Measurements from ENCODE around the gene EXOC6B.
A peak's percentile ranks its signal among the peaks of the same experiment; 100 is the strongest.

The EXOC6B gene

DNA sequence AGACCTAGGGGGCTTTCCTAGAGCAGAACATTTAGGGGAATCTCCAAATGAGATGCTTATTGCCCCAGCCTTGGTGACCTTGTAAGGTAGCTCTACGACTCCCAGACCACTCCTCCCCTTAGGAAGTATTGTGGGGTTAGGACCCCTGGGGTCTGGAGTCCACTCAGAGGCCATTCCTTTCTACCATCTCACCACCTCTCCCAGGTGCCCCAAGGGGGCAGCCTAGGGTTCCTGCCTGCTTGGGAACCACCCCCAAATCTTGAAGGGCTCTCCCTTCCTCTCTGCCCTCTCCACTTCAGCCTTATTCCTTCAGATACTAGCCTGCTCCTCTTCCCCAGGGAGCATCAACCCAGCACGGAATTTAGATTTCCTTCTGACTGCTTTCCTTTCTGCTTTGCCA is 17.5 kb upstream of the EXOC6B start:
- Histone ChIP-seq H3K36me3 (replicated peaks) (no peaks in the 10 kb centered on the region), H3K4me1 (no peaks in the 10 kb centered on the region), H3K4me3 (no peak overlapping the region), H3K9me3 (no peaks in the 10 kb centered on the region), H3K27me3 (ENCODE audit: low read depth) (peaks cover 3% of the 10 kb centered on the region; the same call in 1 of the 2 replicates)
- DNase-seq (ENCODE audit: low spot score in 2 of 2): no peak
- in situ Hi-C loops (cut with MboI; ENCODE audit: low sequenced_read_pairs): no loop called here

DNA sequence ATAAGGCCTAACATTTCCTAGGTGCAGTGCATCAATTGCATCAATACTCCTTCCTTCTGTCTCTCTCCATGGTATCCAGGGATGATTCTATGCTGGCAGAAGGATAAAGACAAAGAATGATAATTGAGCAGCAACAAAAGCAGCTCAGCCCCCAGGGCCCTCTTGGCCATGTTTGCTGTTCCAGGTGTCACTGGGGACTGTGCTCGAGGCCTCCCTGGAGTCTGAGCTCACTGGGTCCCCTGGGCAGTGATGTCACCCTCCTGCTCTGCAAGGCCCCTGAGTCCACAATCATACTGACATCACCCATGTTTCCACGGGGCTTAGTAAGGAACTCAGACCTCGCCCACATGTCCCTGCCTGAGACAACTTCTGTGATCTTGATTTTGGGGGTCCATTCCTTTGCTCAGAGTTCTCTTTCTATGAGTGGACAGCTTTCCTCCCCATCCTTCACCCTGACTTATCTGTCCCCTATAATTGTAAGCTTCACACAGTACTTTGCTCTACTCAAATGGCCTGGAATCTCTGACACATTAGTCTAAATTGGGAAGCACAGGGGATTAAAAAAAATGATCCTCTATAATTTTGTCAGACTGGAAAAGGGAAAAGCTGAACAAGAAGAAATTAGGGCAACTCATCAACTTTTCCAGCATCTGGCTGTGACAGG is 15.8 kb upstream of the EXOC6B start:
- no peak overlapping the region for H3K4me3 ChIP-seq
- no peaks in the 10 kb centered on the region for H3K27me3 ChIP-seq (ENCODE audit: low read depth)
- no peaks in the 10 kb centered on the region for H3K4me1 ChIP-seq
- DNase-seq (ENCODE audit: low spot score in 2 of 2): no peak
- H3K9me3 ChIP-seq: no peaks in the 10 kb centered on the region
- H3K36me3 ChIP-seq (replicated peaks): no peaks in the 10 kb centered on the region
- in situ Hi-C loops (cut with MboI; ENCODE audit: low sequenced_read_pairs): no loop called here

DNA sequence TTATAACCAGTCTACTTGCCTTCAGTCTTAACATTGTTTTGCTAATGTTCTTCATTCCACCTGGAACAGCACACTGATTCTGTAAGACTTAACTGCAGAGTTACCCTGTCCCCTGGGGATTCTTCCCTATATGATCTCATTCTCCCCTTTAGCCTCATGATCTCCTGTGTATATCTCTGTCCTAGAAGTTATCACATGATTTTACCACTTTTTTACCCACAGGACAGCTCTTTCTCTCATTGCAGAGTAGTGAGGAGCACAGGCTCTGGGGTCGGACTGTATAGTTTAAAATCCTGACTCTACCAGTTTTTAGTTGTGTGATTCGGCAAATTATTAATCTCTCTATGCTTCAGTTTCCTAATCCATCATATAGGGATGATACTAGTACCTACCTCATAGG is 14.2 kb upstream of the EXOC6B start:
- no peaks in the 10 kb centered on the region for H3K36me3 ChIP-seq (replicated peaks)
- no peak for DNase-seq (ENCODE audit: low spot score in 2 of 2)
- in situ Hi-C loops (cut with MboI; ENCODE audit: low sequenced_read_pairs): no loop called here
- H3K4me3 ChIP-seq: no peak overlapping the region
- no peaks in the 10 kb centered on the region for H3K9me3 ChIP-seq
- H3K27me3 ChIP-seq (ENCODE audit: low read depth): peaks cover 5% of the 10 kb centered on the region
- H3K4me1 ChIP-seq: no peaks in the 10 kb centered on the region

DNA sequence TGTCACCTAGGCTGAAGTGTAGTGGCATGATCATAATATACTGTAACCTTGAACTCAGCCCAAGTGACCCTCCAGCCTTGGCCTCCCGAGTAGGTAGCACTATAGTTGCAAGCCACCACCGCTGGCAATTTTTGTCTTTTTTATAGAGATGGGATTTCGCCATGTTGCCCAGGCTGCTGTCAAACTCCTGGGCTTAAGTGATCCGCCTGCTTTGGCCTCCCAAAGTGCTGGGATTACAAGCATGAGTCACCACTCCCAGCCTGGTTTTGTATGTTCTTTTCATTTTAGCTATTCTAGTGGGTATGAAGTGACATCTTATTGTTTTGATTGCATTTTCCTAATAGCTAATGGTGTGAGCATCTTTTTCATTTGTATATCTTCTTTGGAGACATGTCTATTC is 11.3 kb upstream of the EXOC6B start:
- in situ Hi-C loops (cut with MboI; ENCODE audit: low sequenced_read_pairs): no loop called here
- Histone ChIP-seq H3K27me3 (ENCODE audit: low read depth) (peaks cover 9% of the 10 kb centered on the region), H3K36me3 (replicated peaks) (no peaks in the 10 kb centered on the region), H3K9me3 (no peaks in the 10 kb centered on the region), H3K4me1 (no peaks in the 10 kb centered on the region), H3K4me3 (no peak overlapping the region)
- DNase-seq (ENCODE audit: low spot score in 2 of 2): no peak

- in situ Hi-C loops (cut with MboI; ENCODE audit: low sequenced_read_pairs): no loop called here
- peaks cover 9% of the 10 kb centered on the region for H3K27me3 ChIP-seq (ENCODE audit: low read depth)
These were observed 9.6 kb upstream of the EXOC6B start for GRCh38 chr2:72835403-72835802.

GRCh38 chr2:72834596-72834995 is 8.8 kb upstream of the EXOC6B start:
- no peaks in the 10 kb centered on the region for H3K9me3 ChIP-seq
- H3K4me3 ChIP-seq: no peak overlapping the region
- no peak for DNase-seq (ENCODE audit: low spot score in 2 of 2)
- H3K36me3 ChIP-seq (replicated peaks): no peaks in the 10 kb centered on the region
- peaks cover 9% of the 10 kb centered on the region for H3K27me3 ChIP-seq (ENCODE audit: low read depth)
- H3K4me1 ChIP-seq: no peaks in the 10 kb centered on the region
- in situ Hi-C loops (cut with MboI; ENCODE audit: low sequenced_read_pairs): no loop called here

More at GRCh38 chr2:72835403-72835802, 9.6 kb upstream of the EXOC6B start:
- Histone ChIP-seq H3K4me3 (no peak overlapping the region), H3K36me3 (replicated peaks) (no peaks in the 10 kb centered on the region), H3K9me3 (no peaks in the 10 kb centered on the region), H3K4me1 (no peaks in the 10 kb centered on the region)
- no peak for DNase-seq (ENCODE audit: low spot score in 2 of 2)

DNA sequence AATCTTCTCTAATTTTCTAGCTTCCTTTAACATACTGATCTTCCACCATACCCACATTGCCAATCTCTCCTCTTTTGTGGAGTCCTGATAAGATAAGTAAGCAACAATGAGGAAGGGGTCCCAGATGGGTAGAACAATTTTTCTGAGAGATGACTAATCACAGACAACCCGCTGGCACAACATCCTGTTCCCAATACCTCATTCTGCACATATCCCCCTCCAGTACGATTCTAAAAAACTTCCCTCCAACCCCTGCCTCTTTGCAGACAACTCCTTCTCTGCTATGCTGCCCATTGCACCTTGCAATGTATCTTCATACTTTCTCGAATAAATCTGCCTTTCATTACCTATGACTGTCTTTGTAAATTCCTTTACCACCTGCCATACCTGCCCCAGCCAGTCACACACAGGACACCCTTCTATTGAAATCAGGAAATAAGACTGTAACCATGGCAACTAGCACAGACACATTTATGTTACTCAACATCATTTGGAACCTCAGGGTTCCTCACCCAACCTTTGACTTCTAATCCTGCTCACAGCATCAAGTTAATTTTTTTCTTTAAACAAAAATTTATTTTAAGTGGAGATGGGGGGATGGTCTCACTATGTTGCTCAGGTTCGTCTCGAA is 7.4 kb upstream of the EXOC6B start:
- DNase-seq (ENCODE audit: low spot score in 2 of 2): no peak
- Histone ChIP-seq H3K36me3 (replicated peaks) (no peaks in the 10 kb centered on the region), H3K27me3 (ENCODE audit: low read depth) (peaks cover 9% of the 10 kb centered on the region), H3K4me3 (no peak overlapping the region), H3K4me1 (no peaks in the 10 kb centered on the region), H3K9me3 (no peaks in the 10 kb centered on the region)
- in situ Hi-C loops (cut with MboI; ENCODE audit: low sequenced_read_pairs): no loop called here

GRCh38 chr2:72830273-72830672 is 4.4 kb upstream of the EXOC6B start:
- H3K4me1 ChIP-seq: no peaks in the 10 kb centered on the region
- in situ Hi-C loops (cut with MboI; ENCODE audit: low sequenced_read_pairs): no loop called here
- 0 out of 2 replicates have a peak, but pooled peaks cover 2% of the 10 kb centered on the region for H3K36me3 ChIP-seq (replicated peaks)
- no peak overlapping the region for H3K4me3 ChIP-seq
- H3K9me3 ChIP-seq: no peaks in the 10 kb centered on the region
- peaks cover 3% of the 10 kb centered on the region; the same call in 1 of the 2 replicates for H3K27me3 ChIP-seq (ENCODE audit: low read depth)
- no peak for DNase-seq (ENCODE audit: low spot score in 2 of 2)

DNA sequence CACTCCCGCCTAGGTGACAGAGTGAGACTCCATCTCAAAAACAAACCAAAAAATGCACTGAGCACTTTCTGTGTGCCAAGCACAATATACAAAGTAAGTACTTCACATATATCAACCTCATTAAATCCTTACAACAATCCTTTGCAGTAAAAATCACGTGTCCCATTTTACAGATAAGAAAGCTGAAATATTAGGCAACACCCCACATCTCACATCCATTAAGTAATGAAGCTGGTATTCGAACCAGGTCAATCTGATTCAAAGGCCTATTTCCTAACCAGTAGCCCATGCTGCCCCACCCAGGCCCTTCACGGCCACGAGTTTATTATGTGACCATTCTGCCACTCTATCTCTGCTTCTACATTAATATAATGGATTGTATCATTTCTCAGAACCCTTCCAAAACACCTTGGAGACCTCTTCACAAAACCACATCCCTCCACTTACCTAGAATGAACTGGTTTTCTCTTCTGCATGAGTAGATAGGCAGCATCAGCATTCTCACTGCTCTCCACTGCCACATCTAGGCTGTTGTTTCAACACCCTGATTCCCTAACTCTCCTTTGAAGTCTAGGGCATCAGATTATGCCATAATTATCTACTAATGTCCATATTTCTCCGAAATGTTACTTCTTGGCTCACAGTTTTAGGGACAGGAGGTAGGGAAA is 3.1 kb upstream of the EXOC6B start:
- H3K27me3 ChIP-seq (ENCODE audit: low read depth): no peaks in the 10 kb centered on the region
- no peak overlapping the region for H3K4me3 ChIP-seq
- peaks cover 5% of the 10 kb centered on the region; the same call in 1 of the 2 replicates for H3K4me1 ChIP-seq
- DNase-seq (ENCODE audit: low spot score in 2 of 2): no peak
- no peaks in the 10 kb centered on the region for H3K9me3 ChIP-seq
- H3K36me3 ChIP-seq (replicated peaks): 0 out of 2 replicates have a peak, but pooled peaks cover 2% of the 10 kb centered on the region
- in situ Hi-C loops (cut with MboI; ENCODE audit: low sequenced_read_pairs): no loop called here

- Histone ChIP-seq H3K27me3 (ENCODE audit: low read depth) (no peaks in the 10 kb centered on the region), H3K9me3 (no peaks in the 10 kb centered on the region), H3K4me3 (no peak overlapping the region), H3K36me3 (replicated peaks) (0 out of 2 replicates have a peak, but pooled peaks cover 2% of the 10 kb centered on the region), H3K4me1 (peaks cover 5% of the 10 kb centered on the region; the same call in 1 of the 2 replicates)
- in situ Hi-C loops (cut with MboI; ENCODE audit: low sequenced_read_pairs): no loop called here
- no peak for DNase-seq (ENCODE audit: low spot score in 2 of 2)
These were observed 2.3 kb upstream of the EXOC6B start for GRCh38 chr2:72827966-72828646.

DNA sequence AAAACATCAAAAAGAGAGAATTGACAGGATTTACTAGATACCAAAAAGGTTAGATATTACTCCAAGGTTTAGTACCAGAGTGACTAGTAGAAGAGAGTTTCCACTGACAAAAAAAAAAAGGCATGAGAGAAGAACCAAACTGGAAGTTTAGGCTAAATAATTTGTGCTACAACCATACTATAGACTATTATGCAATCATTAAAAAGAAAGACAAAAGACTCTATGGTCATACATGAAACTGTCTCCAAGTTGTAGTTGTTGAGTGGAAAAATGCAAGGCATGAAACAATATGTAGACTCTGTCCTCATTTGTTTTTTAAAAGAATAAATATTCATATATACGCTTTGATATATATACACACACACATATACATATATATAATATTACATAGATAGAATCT is 1.7 kb upstream of the EXOC6B start:
- no peak overlapping the region for H3K4me3 ChIP-seq
- 0 out of 2 replicates have a peak, but pooled peaks cover 2% of the 10 kb centered on the region for H3K36me3 ChIP-seq (replicated peaks)
- in situ Hi-C loops (cut with MboI; ENCODE audit: low sequenced_read_pairs): no loop called here
- no peaks in the 10 kb centered on the region for H3K27me3 ChIP-seq (ENCODE audit: low read depth)
- no peaks in the 10 kb centered on the region for H3K9me3 ChIP-seq
- DNase-seq (ENCODE audit: low spot score in 2 of 2): no peak
- H3K4me1 ChIP-seq: peaks cover 5% of the 10 kb centered on the region; the same call in 1 of the 2 replicates

- H3K27me3 ChIP-seq (ENCODE audit: low read depth): no peaks in the 10 kb centered on the region
- peak overlapping the region; percentile 84 for H3K4me3 ChIP-seq
- H3K36me3 ChIP-seq (replicated peaks): 0 out of 2 replicates have a peak, but pooled peaks cover 2% of the 10 kb centered on the region
- no peak for DNase-seq (ENCODE audit: low spot score in 2 of 2)
- no peaks in the 10 kb centered on the region for H3K9me3 ChIP-seq
- in situ Hi-C loops (cut with MboI; ENCODE audit: low sequenced_read_pairs): no loop called here
- H3K4me1 ChIP-seq: peaks cover 5% of the 10 kb centered on the region; the same call in 1 of the 2 replicates
These were observed 284 bp upstream of the EXOC6B start for GRCh38 chr2:72826156-72826477.

DNA sequence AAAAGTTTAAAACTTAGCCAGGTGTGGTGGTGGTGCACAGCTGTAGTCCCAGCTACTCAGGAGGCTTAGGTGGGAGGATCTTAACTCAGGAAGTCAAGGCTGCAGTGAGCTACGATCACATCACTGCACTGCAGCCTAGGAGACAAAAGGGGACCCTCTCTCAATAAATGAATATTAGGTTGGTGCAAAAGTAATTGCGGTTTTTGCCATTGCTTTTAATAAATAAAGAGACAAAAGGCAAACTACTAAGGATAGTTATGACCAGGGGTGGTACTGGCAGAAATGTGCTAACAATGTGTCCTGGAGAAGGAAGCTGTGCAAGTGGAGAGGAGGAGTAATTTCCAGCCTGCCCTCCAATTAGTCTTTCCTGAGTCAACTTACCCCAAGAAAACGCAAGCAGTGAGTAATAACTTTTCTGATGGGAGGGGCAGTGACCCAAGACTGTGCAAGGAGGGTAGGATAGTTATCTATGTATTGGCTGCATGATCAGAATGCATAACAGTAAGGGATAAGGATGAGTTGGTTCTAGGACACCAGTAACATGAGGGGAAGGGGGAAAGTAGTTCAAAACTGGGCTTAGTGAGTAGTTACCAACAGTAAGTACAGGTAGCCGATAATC is 1.5 kb downstream of the EXOC6B start:
- no peak for DNase-seq (ENCODE audit: low spot score in 2 of 2)
- 0 out of 2 replicates have a peak, but pooled peaks cover 2% of the 10 kb centered on the region for H3K36me3 ChIP-seq (replicated peaks)
- H3K4me1 ChIP-seq: peaks cover 5% of the 10 kb centered on the region; the same call in 1 of the 2 replicates
- peak overlapping the region; percentile 84 for H3K4me3 ChIP-seq
- H3K9me3 ChIP-seq: no peaks in the 10 kb centered on the region
- H3K27me3 ChIP-seq (ENCODE audit: low read depth): no peaks in the 10 kb centered on the region
- in situ Hi-C loops (cut with MboI; ENCODE audit: low sequenced_read_pairs): no loop called here

Data from HAP-1 (cell line).